ENCODE data around the gene UCP1.
"Not testable (repeated sequence)": the region's sequence is repeated elsewhere in the genome, so short reads cannot be mapped to it uniquely, and the experiment has no call there.

Gene UCP1

DNA sequence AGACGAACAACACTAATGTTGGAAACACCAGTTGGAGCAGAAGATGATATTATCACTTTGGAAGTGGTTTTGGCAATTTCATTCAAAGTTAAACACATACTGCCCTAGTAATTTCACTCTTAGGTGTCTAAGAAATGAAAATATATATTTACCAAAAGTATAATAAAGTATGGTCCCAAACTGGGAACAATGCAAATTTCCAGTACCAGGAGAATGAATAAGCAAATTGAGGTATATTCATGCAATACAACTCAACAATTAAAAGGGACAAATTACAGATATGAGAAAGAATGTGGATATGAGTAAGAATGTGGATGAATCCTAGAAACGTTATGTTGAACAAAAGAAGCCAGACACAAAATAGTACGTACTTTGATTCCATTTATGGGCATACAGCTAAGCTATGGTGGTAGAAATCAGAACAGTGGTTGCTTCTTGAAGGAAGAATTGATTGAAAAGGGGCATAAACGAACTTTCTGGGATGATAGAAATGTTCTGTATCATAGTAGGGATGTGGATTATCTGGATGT is 34.7 kb downstream of the UCP1 start:
- DNase-seq (ENCODE audit: low read depth in 2 of 2), result no peak

- no peak for DNase-seq (ENCODE audit: low read depth in 2 of 2)
Observed at GRCh38 chr4:140529434-140529833, 39.3 kb downstream of the UCP1 start.

GRCh38 chr4:140523857-140524742 is 44.7 kb downstream of the UCP1 start, which contains the start of gene ELMOD2:
TSS of gene ELMOD2 (plus strand) at chr4:140524168. CDS start at chr4:140525429, 1,261 bp downstream.
- DNase-seq (ENCODE audit: low read depth in 2 of 2), result peak; percentile 95

DNA sequence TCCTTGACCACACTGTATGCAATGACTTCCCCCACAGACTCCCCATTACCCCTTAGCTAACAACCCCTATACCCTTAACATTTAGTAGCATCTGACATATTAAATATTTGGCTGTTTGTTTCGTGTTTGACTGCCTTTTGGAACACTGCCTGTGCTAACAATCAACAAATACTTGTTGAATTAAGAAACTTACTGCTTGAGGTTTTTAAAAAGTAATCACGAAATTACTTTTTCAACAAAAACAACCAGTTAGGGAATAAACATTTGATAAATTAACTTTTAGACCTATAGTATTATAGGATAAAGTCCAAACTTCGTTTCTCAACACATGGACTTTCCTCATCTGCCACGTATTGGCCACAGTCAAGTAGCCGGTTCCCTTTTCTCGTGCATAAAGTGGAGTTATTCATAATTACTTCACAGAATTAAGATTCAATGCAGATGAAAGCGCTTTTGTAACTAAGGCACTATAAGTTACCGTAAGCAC is 45.3 kb downstream of the UCP1 start:
- DNase-seq (ENCODE audit: low read depth in 2 of 2), result no peak

- no peak for DNase-seq (ENCODE audit: low read depth in 2 of 2)
Observed at GRCh38 chr4:140515423-140515822, 53.3 kb downstream of the UCP1 start.

DNA sequence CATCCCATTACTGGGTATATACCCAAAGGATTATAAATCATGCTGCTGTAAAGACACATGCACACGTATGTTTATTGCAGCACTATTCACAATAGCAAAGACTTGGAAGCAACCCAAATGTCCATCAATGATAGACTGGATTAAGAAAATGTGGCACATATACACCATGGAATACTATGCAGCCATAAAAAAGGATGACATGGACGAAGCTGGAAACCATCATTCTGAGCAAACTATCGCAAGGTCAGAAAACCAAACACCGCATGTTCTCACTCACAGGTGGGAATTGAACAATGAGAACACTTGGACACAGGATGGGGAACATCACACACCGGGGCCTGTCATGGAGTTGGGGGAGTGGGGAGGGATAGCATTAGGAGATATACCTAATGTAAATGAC is 55.0 kb downstream of the UCP1 start:
- not testable (repeated sequence) for DNase-seq (ENCODE audit: low read depth in 2 of 2)
